Uterus (tissue), 2 donors: ENCODE measurements around the gene ZIC1.

Experiments
- POLR2A ChIP-seq, 2 donors: fragments of 450-650 bp; IDR thresholded peaks; one replicate each; pipeline ENCODE4 v1.6.1; 2016; ENCODE audit warnings: antibody characterized with exemption in 2 of 2, mild to moderate bottlenecking in 1 of 2, moderate library complexity in 1 of 2
- TF ChIP-seq, protein P1 (sequence below), 4 experiments: fragments of 200-600 bp in 2 of 4; fragments of 450-650 bp in 2 of 4; sonication (generic) in 2 of 4; IDR thresholded peaks; one replicate each; pipeline ENCODE4 v1.5.1; 2016 to 2019; ENCODE audit warnings: antibody characterized with exemption in 4 of 4, mild to moderate bottlenecking in 2 of 4, moderate library complexity in 1 of 4

DNA sequence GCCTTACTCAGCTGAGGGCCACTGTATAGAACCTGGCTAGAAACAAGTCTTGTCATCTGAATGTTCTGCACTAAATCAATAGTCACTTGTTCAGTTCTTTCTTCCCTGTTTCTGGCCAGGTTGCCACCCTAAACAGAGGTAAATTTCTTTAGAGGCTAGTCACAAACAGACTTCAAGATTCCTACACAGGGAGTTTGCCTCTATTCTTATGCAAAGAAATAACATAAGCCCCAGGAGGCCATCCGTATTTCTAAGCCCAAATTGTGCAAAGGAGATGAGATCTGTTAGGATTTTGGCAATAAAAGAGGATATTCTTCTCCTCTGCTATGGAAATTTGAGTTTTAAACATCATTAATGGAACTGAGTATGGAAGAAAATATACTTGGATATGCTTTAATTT, 7.7 kb upstream of the ZIC1 start:
- TF ChIP-seq, protein P1, sequence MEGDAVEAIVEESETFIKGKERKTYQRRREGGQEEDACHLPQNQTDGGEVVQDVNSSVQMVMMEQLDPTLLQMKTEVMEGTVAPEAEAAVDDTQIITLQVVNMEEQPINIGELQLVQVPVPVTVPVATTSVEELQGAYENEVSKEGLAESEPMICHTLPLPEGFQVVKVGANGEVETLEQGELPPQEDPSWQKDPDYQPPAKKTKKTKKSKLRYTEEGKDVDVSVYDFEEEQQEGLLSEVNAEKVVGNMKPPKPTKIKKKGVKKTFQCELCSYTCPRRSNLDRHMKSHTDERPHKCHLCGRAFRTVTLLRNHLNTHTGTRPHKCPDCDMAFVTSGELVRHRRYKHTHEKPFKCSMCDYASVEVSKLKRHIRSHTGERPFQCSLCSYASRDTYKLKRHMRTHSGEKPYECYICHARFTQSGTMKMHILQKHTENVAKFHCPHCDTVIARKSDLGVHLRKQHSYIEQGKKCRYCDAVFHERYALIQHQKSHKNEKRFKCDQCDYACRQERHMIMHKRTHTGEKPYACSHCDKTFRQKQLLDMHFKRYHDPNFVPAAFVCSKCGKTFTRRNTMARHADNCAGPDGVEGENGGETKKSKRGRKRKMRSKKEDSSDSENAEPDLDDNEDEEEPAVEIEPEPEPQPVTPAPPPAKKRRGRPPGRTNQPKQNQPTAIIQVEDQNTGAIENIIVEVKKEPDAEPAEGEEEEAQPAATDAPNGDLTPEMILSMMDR (IDR thresholded peaks at IDR 0.05) = no peak
- TF ChIP-seq POLR2A (IDR thresholded peaks at IDR 0.05) = no peak
